Adrenal gland (tissue), 12 donors: ENCODE data around the gene CACHD1. TPM values are rescaled to one million over a fixed set of nuclear protein-coding genes. Genes with fewer than 3 reads are reported as not detected.
A peak's percentile ranks its signal among the peaks of the same experiment; 100 is the strongest.

Experiments used
- DNase-seq, 7 donors: peaks; one replicate each; pipeline ENCODE4 v3.0.0-alpha.2; 2019 to 2020
- H3K27ac ChIP-seq, 5 donors: fragments of 200-600 bp; sonication (generic) in 4 of 5; 1 replicate in 3 of 5; 2 replicates in 2 of 5; pipeline versions ENCODE4 v1.5.1 to v1.8.0; 2016 to 2020; ENCODE audit warnings: mild to moderate bottlenecking in 1 of 5
- H3K27me3 ChIP-seq: fragments of 200-600 bp; 2 replicates; pipeline ENCODE4 v1.8.0; 2021
- H3K36me3 ChIP-seq, 2 donors: fragments of 200-600 bp; replicated peaks in 1 of 2; 1 replicate in 1 of 2; 2 replicates in 1 of 2; pipeline versions ENCODE4 v1.5.1 to v1.8.0; 2018 to 2022
- H3K4me1 ChIP-seq, 2 donors: fragments of 200-600 bp; replicated peaks in 1 of 2; 1 replicate in 1 of 2; 2 replicates in 1 of 2; pipeline versions ENCODE4 v1.5.1 to v1.8.0; 2018 to 2021
- H3K4me3 ChIP-seq, 4 donors: fragments of 200-600 bp; sonication (generic) in 3 of 4; one replicate each; pipeline ENCODE4 v1.5.1; 2016 to 2018
- H3K9me3 ChIP-seq, 3 donors: fragments of 200-600 bp; sonication (generic) in 1 of 3; replicated peaks in 1 of 3; 1 replicate in 2 of 3; 2 replicates in 1 of 3; pipeline versions ENCODE4 v1.5.1 to v1.8.0; 2016 to 2021
- CTCF ChIP-seq, 6 experiments: fragments of 450-650 bp in 4 of 6; fragments of 200-600 bp in 2 of 6; sonication (generic) in 1 of 6; IDR thresholded peaks; 1 replicate in 5 of 6; 2 replicates in 1 of 6; pipeline versions ENCODE4 v1.5.1 to v1.8.0; 2016 to 2021; ENCODE audit warnings: antibody characterized with exemption in 6 of 6, mild to moderate bottlenecking in 2 of 6, moderate library complexity in 1 of 6
- POLR2A ChIP-seq, 2 donors: fragments of 450-650 bp; IDR thresholded peaks; one replicate each; pipeline ENCODE4 v1.6.1; 2017; ENCODE audit warnings: antibody characterized with exemption in 2 of 2, mild to moderate bottlenecking in 2 of 2, moderate library complexity in 1 of 2
- WGBS, 4 donors: extraction: QIAGEN DNeasy Blood & Tissue Kit in 2 of 4; methylation state at CpG; one replicate each; pipeline versions ENCODE4 v1.1.5 to v1.1.7; 2013 to 2017; 5-methylcytosine and 5-hydroxymethylcytosine counted together
- intact Hi-C, 2 donors: fragments of 100-400 bp; cut with DNase I; formaldehyde crosslinking; loops; one replicate each; pipeline versions ENCODE4 v1.14.1 to v1.15.0; 2022 to 2023
- polyA plus RNA-seq, 3 donors: library from polyadenylated mRNA; stranded (reverse); fragments of 200-250 nt in 2 of 3; fragments of 350-450 nt in 1 of 3; fragmentation: Illumina TruSeq in 1 of 3; extraction: RNeasy Lipid Tissue Mini Kit (QIAGEN cat#74804) in 1 of 3; gene quantifications; one replicate each; pipeline ENCODE4 v1.2.3, GENCODE V29; 2013 to 2014
- total RNA-seq, 9 donors: library from RNA; depleted of rRNA in 4 of 9; stranded (reverse); fragments of >200 nt in 4 of 9; fragments of 120-200 nt in 1 of 9; fragmentation: NEBNext Ultra II Directional in 1 of 9; extraction: Animal tissue kit (Norgen Biotek cat#: 25700) in 1 of 9; gene quantifications; one replicate each; pipeline versions ENCODE4 v1.1.0 to v1.2.4, GENCODE V29; 2013 to 2023
- donor health status: healthy with polysubstance abuse.
- donor health status: Bipolar disorder and iron deficiency.
- donor health status: DM: yes; HTN: yes; CAD: no.
- donor health status: DM: no; HTN: no; CAD: no.
- donor health status: DM: no; HTN: no; CAD: no.
- donor health status: DM: yes; HTN: yes; CAD: no.

The CACHD1 gene
- total and polyA plus RNA-seq, 12 donors: 14.8 to 43.1 (median 24.0) TPM

- intact Hi-C loops: no loop called here
- TF ChIP-seq CTCF (IDR thresholded peaks at IDR 0.05) (no peak), POLR2A (IDR thresholded peaks at IDR 0.05) (no peak)
- Histone ChIP-seq H3K36me3 (no peaks in the 10 kb centered on the region), H3K27me3 (no peaks in the 10 kb centered on the region), H3K4me1 (peaks cover 62 to 66% of the 10 kb centered on the region in 2 donors), H3K9me3 (no peaks in the 10 kb centered on the region), H3K27ac (peak overlapping the region in 3 of 5 donors; percentile 66 to 75 (median 66)), H3K4me3 (no peak overlapping the region)
- peak; percentile 64 to 91 (median 78) for DNase-seq
- 0 to 53% (median 0%) methylated on average over 1 of the region's 1 CpG for WGBS, 4 donors
Measured at GRCh38 chr1:64515427-64515826, 45.5 kb downstream of the CACHD1 start.

- Histone ChIP-seq H3K4me3 (no peak overlapping the region), H3K9me3 (no peaks in the 10 kb centered on the region), H3K27me3 (no peaks in the 10 kb centered on the region), H3K36me3 (no peaks in the 10 kb centered on the region), H3K4me1 (peaks cover 62 to 66% of the 10 kb centered on the region in 2 donors), H3K27ac (peak overlapping the region in 2 of 5 donors; percentile 33 to 66)
- DNase-seq: no peak
- intact Hi-C loops: no loop called here
- whole genome bisulfite sequencing, 4 donors: 59 to 72% (median 66%) methylated on average over 7 of the region's 7 CpGs
- TF ChIP-seq POLR2A (IDR thresholded peaks at IDR 0.05): no peak
- no peak for TF ChIP-seq CTCF (IDR thresholded peaks at IDR 0.05)
Measured at GRCh38 chr1:64516301-64516700, 46.4 kb downstream of the CACHD1 start.

GRCh38 chr1:64516803-64517568 lies 47.1 kb downstream of the CACHD1 start:
- peak overlapping the region in 1 of 5 donors; percentile 50 for H3K27ac ChIP-seq

GRCh38 chr1:64517640-64518039 lies 47.7 kb downstream of the CACHD1 start:
- H3K9me3 ChIP-seq: no peaks in the 10 kb centered on the region
- H3K36me3 ChIP-seq: no peaks in the 10 kb centered on the region
- intact Hi-C loops: no loop called here
- 97 to 100% (median 97%) methylated on average over 2 of the region's 2 CpGs for WGBS, 4 donors
- H3K4me1 ChIP-seq: peaks cover 56 to 59% of the 10 kb centered on the region in 2 donors
- no peak for DNase-seq
- no peaks in the 10 kb centered on the region for H3K27me3 ChIP-seq
- TF ChIP-seq CTCF (IDR thresholded peaks at IDR 0.05) (no peak), POLR2A (IDR thresholded peaks at IDR 0.05) (no peak)
- H3K4me3 ChIP-seq: no peak overlapping the region
- H3K27ac ChIP-seq: peak overlapping the region in 1 of 5 donors; percentile 50

More at GRCh38 chr1:64516803-64517568, 47.1 kb downstream of the CACHD1 start:
- no peaks in the 10 kb centered on the region for H3K27me3 ChIP-seq
- H3K9me3 ChIP-seq: no peaks in the 10 kb centered on the region
- H3K4me1 ChIP-seq: peaks cover 61 to 62% of the 10 kb centered on the region in 2 donors
- H3K4me3 ChIP-seq: no peak overlapping the region
- no peaks in the 10 kb centered on the region for H3K36me3 ChIP-seq
- intact Hi-C loops: no loop called here
- 68 to 84% (median 81%) methylated on average over 2 of the region's 2 CpGs for WGBS, 4 donors
- TF ChIP-seq CTCF (IDR thresholded peaks at IDR 0.05) (no peak), POLR2A (IDR thresholded peaks at IDR 0.05) (no peak)
- no peak for DNase-seq
